HCT116 (cell line): ENCODE measurements around the gene MLXIPL.

Experiments
- CTCF ChIP-seq, 3 experiments: fragments of 200-600 bp in 1 of 3; sonication (generic) in 1 of 3; IDR thresholded peaks in 2 of 3; conservative IDR thresholded peaks in 1 of 3; 2 replicates each; pipeline ENCODE4 v1.5.1; 2012 to 2017; ENCODE audit warnings: low read depth in 2 of 3, low read length in 2 of 3, antibody characterized with exemption in 1 of 3, borderline replicate concordance in 1 of 3, control low read depth in 1 of 3, mild to moderate bottlenecking in 1 of 3, mixed read lengths in 1 of 3, mixed run types in 1 of 3, moderate library complexity in 1 of 3; ENCODE audit not compliant: insufficient read depth in 1 of 3
- EZH2phosphoT487 ChIP-seq: fragments of 200-600 bp; IDR thresholded peaks from 2 replicates; pipeline ENCODE4 v1.6.1; 2018; ENCODE audit warnings: antibody characterized with exemption, borderline replicate concordance
- JUND ChIP-seq: IDR thresholded peaks from 2 replicates; pipeline ENCODE4 v1.6.1; 2012
- POLR2A ChIP-seq: IDR thresholded peaks from 2 replicates; pipeline ENCODE4 v1.7.0; 2011; ENCODE audit warnings: borderline replicate concordance; ENCODE audit not compliant: insufficient read depth, insufficient read length; ENCODE audit errors: extremely low read depth
- POLR2AphosphoS5 ChIP-seq: IDR thresholded peaks from 2 replicates; pipeline ENCODE4 v1.6.1; 2011; ENCODE audit warnings: mild to moderate bottlenecking, low read depth, low read length, moderate library complexity
- RAD21 ChIP-seq: IDR thresholded peaks from 2 replicates; pipeline ENCODE4 v1.6.1; 2012; ENCODE audit warnings: low read depth, mild to moderate bottlenecking
- ZNF274 ChIP-seq: fragments of 200-500 bp; sonication (Bioruptor generic); IDR thresholded peaks from 2 replicates; pipeline ENCODE4 v1.6.1; 2014; ENCODE audit warnings: mild to moderate bottlenecking, low read depth, low read length, inconsistent platforms
- TF ChIP-seq, protein P1 (sequence below): IDR thresholded peaks from 2 replicates; pipeline ENCODE4 v1.6.1; 2011; ENCODE audit warnings: mild to moderate bottlenecking, low read length, moderate library complexity; ENCODE audit not compliant: insufficient replicate concordance; ENCODE audit errors: extremely low read depth

DNA sequence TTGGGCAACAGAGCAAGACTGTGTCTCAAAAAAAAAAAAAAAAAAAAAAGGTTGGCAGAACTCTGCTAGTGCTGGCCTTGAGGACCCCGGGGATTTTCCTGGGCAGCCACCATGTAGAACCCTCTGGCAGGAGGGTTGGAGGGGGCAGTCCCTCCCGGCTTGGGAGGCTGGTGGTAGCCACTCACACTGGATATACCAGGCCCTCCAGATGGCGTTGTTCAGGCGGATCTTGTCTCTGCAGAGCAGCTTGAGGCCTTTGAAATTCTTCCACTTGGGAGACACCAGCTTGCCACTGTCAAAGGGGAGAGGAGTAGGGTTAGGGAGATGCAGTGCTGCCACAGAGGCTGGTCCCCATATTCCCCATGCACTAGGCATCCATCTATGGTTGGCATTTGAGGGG, 8.4 kb downstream of the MLXIPL start:
- TF ChIP-seq CTCF (IDR thresholded peaks at IDR 0.05 in 2 of 3, conservative IDR thresholded peaks at IDR 0.05 in 1 of 3; ENCODE audit: borderline replicate concordance in 1 of 3, insufficient read depth in 1 of 3, low read depth in 2 of 3, low read length in 2 of 3), result peak in 1 of 3 experiments; percentile 5; a peak in 1 of 6 replicates
- TF ChIP-seq, protein P1, sequence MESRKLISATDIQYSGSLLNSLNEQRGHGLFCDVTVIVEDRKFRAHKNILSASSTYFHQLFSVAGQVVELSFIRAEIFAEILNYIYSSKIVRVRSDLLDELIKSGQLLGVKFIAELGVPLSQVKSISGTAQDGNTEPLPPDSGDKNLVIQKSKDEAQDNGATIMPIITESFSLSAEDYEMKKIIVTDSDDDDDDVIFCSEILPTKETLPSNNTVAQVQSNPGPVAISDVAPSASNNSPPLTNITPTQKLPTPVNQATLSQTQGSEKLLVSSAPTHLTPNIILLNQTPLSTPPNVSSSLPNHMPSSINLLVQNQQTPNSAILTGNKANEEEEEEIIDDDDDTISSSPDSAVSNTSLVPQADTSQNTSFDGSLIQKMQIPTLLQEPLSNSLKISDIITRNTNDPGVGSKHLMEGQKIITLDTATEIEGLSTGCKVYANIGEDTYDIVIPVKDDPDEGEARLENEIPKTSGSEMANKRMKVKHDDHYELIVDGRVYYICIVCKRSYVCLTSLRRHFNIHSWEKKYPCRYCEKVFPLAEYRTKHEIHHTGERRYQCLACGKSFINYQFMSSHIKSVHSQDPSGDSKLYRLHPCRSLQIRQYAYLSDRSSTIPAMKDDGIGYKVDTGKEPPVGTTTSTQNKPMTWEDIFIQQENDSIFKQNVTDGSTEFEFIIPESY, result no peak
- TF ChIP-seq POLR2AphosphoS5, result no peak
- TF ChIP-seq ZNF274, result no peak
- TF ChIP-seq JUND, result no peak
- no peak; the same call in 1 of the 2 replicates for TF ChIP-seq RAD21
- TF ChIP-seq POLR2A, result no peak
- no peak for TF ChIP-seq EZH2phosphoT487
